GM12801 (cell line): ENCODE measurements around the gene QTRT2.

ENCODE experiments used
- TF ChIP-seq, protein P1 (sequence below): IDR thresholded peaks from one replicate; pipeline ENCODE4 v1.5.1; 2011; ENCODE audit warnings: control low read depth; ENCODE audit not compliant: insufficient read length; ENCODE audit errors: extremely low read depth

QTRT2 gene

GRCh38 chr3:114078126-114078525 lies 21.6 kb downstream of the QTRT2 start:
- TF ChIP-seq, protein P1, sequence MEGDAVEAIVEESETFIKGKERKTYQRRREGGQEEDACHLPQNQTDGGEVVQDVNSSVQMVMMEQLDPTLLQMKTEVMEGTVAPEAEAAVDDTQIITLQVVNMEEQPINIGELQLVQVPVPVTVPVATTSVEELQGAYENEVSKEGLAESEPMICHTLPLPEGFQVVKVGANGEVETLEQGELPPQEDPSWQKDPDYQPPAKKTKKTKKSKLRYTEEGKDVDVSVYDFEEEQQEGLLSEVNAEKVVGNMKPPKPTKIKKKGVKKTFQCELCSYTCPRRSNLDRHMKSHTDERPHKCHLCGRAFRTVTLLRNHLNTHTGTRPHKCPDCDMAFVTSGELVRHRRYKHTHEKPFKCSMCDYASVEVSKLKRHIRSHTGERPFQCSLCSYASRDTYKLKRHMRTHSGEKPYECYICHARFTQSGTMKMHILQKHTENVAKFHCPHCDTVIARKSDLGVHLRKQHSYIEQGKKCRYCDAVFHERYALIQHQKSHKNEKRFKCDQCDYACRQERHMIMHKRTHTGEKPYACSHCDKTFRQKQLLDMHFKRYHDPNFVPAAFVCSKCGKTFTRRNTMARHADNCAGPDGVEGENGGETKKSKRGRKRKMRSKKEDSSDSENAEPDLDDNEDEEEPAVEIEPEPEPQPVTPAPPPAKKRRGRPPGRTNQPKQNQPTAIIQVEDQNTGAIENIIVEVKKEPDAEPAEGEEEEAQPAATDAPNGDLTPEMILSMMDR: no peak

DNA sequence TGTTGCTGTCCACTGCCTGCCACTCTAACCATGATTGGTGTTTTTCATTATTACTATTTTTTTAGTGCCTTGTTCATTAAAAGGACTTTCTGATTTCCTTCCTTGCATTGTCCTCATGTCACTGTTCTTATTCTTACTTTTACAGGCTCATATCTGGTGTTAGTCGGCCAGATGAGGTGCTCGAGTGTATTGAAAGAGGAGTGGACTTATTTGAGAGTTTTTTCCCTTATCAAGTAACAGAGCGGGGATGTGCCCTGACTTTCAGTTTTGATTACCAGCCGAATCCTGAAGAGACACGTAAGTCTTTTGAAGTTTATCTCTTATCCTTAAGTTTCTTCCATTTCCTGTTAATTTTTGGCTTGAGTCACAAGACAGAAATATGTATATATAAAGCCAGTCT lies 23.2 kb downstream of the QTRT2 start:
- TF ChIP-seq, protein P1: no peak

GRCh38 chr3:114080201-114080600 lies 23.7 kb downstream of the QTRT2 start:
- TF ChIP-seq, protein P1: no peak

DNA sequence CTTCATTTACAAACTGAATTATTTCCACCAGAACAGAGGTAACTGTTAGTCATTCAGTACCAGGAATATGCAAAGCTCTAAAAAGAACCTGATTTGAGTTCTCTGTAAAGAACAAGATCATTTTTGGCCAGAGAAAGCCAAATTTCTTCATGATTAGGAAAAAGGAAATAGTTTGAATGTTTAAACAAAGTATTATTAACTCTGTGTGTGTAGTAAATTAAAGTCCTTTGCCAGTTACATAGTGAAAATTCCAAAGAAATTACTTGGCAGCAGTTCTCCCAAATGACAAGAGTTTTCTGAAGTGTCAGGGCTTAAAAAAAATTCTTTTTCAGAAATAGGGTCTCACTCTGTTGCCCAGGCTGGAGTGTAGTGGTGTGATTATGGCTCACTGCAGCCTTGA lies 24.5 kb downstream of the QTRT2 start:
- TF ChIP-seq, protein P1: no peak

DNA sequence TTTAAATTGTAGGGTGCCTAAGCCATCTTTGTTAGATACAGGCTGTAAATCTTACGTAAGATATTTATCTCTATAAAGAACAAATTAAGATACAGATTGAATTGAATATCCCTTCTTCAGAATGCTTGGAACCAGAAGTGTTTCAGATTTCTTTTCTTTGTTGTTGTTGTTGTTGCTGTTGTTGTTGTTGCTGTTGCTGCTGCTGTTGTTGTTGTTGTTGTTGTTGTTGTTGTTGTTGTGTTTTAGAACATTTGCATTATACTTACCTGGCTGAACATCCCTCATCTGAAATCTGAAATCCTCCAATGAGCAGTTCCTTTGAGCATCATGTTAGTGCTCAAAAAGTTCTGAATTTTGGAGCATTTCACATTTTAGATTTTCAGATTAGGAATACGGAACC lies 26.6 kb downstream of the QTRT2 start:
- TF ChIP-seq, protein P1: no peak

- TF ChIP-seq, protein P1: no peak
Observed at GRCh38 chr3:114086356-114086755, 29.8 kb downstream of the QTRT2 start.

- TF ChIP-seq, protein P1: no peak
Observed at GRCh38 chr3:114089675-114090074, 33.1 kb downstream of the QTRT2 start.
